ENCODE data around the gene TPM1.

- no peak for TF ChIP-seq CTCF (IDR thresholded peaks at IDR 0.05; ENCODE audit: low read depth, low read length, missing input control)
- TF ChIP-seq YY1 (IDR thresholded peaks at IDR 0.05) = no peak
- TF ChIP-seq MAX (IDR thresholded peaks at IDR 0.05) = no peak
- no peak for TF ChIP-seq ZBTB33 (IDR thresholded peaks at IDR 0.05)
- no peak for TF ChIP-seq RAD21 (IDR thresholded peaks at IDR 0.05)
- TF ChIP-seq SP1 (IDR thresholded peaks at IDR 0.05) = no peak
- TF ChIP-seq ATF3 (IDR thresholded peaks at IDR 0.05) = no peak
- TF ChIP-seq HNF4A (conservative IDR thresholded peaks at IDR 0.05) = no peak
- TF ChIP-seq TAF1 (conservative IDR thresholded peaks at IDR 0.05) = no peak
- no peak for TF ChIP-seq JUND (IDR thresholded peaks at IDR 0.05)
- no peak for TF ChIP-seq EGR1 (IDR thresholded peaks at IDR 0.05; ENCODE audit: low read depth in 2 of 2)
- TF ChIP-seq REST (IDR thresholded peaks at IDR 0.05) = no peak
- TF ChIP-seq FOXA1 (IDR thresholded peaks at IDR 0.05) = no peak
Observed at GRCh38 chr15:63086271-63086670, 43.7 kb downstream of the TPM1 start.

Measured in liver (tissue), 3 donors.